Measurements from ENCODE around the gene ANKRD33B.

- no peak for TF ChIP-seq CTCF (conservative IDR thresholded peaks at IDR 0.05; ENCODE audit: low read depth, low read length)
- no peak for TF ChIP-seq EZH2 (IDR thresholded peaks at IDR 0.05; ENCODE audit: borderline replicate concordance, low read depth, low read length, poor library complexity, severe bottlenecking)
Measured at GRCh38 chr5:10645671-10646070, 81.8 kb downstream of the ANKRD33B start.

Measured in A673 (cell line).